OCI-LY7 (cell line): Measurements from ENCODE around the gene CS.

Source experiments
- CTCF ChIP-seq: fragments of 200-600 bp; sonication (generic); conservative IDR thresholded peaks from 2 replicates; pipeline ENCODE4 v1.5.1; 2014; ENCODE audit warnings: mild to moderate bottlenecking, antibody characterized with exemption, low read length, moderate library complexity, mixed read lengths
- EZH2phosphoT487 ChIP-seq: fragments of 200-600 bp; sonication (generic); IDR thresholded peaks from 2 replicates; pipeline ENCODE4 v1.6.1; 2018; ENCODE audit warnings: low read depth, borderline replicate concordance, mild to moderate bottlenecking, mixed run types, antibody characterized with exemption, low read length, moderate library complexity, mixed read lengths

GRCh38 chr12:56332512-56333196 is 32.5 kb upstream of the CS start:
- no peak for TF ChIP-seq CTCF
- no peak for TF ChIP-seq EZH2phosphoT487
